Measurements from ENCODE around the gene KRT26. TPM values are rescaled to one million over a fixed set of nuclear protein-coding genes. Genes with fewer than 3 reads are reported as not detected.
"Not testable (repeated sequence)": the region's sequence is repeated elsewhere in the genome, so short reads cannot be mapped to it uniquely, and the experiment has no call there.

Gene KRT26, protein sequence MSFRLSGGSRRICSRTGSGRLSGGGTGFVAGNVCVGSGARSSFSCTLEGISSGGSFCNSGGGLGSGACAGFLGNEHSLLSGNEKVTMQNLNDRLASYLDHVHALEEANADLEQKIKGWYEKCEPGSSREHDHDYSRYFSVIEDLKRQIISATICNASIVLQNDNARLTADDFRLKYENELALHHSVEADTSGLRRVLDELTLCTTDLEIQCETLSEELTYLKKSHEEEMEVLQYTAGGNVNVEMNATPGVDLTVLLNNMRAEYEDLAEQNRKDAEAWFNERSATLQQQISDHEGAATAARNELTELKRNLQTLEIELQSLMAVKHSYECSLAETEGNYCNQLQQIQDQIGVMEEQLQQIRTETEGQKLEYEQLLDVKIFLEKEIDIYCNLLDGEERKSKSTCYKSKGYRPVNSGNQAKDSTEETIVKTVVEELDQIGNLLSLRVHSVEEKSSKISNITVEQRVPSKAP
- polyA plus RNA-seq = not detected

- H3K9me3 Mint-ChIP-seq = no peaks in the 10 kb centered on the region
- H3K27me3 Mint-ChIP-seq = peaks cover 25% of the 10 kb centered on the region
- H3K27ac Mint-ChIP-seq = no peak within 1 kb of the TSS
- H3K36me3 Mint-ChIP-seq = no peaks in the 10 kb centered on the region
- peak within 1 kb of the TSS in 1 of 4 donors; percentile 2 for H3K4me3 Mint-ChIP-seq
- H3K4me1 Mint-ChIP-seq = no peaks in the 10 kb centered on the region
Measured at GRCh38 chr17:40772101-40772500, at the start of gene KRT26. KRT26 (minus strand) TSS chr17:40772201; CDS start chr17:40772113, 88 bp downstream.

- Mint-ChIP-seq H3K4me1 (peaks cover 0 to 22% (median 14%) of the 10 kb centered on the region in 3 donors), H3K27ac (no peak overlapping the region), H3K36me3 (peaks cover 10% of the 10 kb centered on the region), H3K4me3 (no peak overlapping the region), H3K27me3 (no peaks in the 10 kb centered on the region), H3K9me3 (peaks cover 2 to 4% (median 2%) of the 10 kb centered on the region in 3 donors)
Measured at GRCh38 chr17:40821536-40821935, 49.5 kb upstream of the KRT26 start.

DNA sequence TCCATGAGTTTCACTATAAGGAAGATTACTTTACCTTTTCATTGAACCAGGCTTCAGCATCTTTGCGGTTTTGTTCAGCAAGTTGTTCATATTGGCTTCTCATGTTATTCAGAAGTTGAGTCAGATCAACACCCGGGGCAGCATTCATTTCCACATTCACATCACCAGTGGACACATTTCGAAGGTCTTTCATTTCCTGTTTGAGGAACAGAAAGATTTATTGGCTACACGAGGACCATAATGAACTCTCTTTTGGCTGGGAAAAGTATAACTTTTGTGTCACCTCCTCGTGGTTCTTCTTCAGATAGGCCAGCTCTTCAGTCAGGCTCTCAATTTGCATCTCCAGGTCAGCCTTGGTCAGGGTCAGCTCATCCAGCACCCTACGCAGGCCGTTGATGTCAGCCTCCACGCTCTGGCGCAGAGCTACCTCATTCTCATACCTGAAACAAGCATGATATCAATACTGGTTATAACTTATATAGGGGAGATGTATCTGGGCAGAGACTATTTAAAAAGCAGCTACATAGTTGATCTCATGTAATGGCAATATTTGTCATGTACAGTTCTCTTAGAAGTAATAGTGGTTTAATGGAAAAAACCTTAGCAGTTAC is 48.3 kb upstream of the KRT26 start:
- Mint-ChIP-seq H3K27ac (peak overlapping the region in 1 of 3 donors; percentile 84), H3K27me3 (no peaks in the 10 kb centered on the region), H3K4me1 (peaks cover 0 to 22% (median 14%) of the 10 kb centered on the region in 3 donors), H3K9me3 (peaks cover 2 to 4% (median 2%) of the 10 kb centered on the region in 3 donors), H3K36me3 (peaks cover 9% of the 10 kb centered on the region), H3K4me3 (peak overlapping the region in 3 of 4 donors; percentile 49 to 97 (median 51))

DNA sequence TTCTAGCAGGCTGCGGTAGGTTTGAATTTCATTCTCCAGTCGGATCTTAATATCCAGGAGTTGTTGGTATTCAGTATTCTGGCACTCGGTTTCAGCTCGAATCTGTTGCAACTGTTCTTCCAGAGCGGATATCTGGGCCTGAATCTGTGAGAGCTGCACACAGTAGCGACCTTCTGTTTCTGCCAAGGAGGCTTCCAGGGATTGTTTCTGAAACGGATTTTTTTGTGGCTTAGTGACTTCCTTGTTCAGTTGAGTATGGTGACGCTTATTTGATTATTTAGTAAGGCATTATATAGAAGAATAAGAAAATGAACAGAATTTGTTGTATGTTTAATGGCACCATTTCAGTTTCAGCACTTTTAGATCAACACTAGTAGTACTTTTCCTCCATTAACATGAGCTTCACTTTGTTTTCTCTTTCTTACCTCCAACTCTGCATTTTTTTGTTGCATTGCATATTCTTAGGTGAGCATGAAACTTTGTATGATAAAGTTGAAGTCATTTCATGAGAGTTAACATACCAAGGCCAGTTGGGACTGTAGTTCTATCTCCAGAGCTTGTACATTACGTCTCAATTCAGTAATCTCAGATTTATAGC is 47.6 kb upstream of the KRT26 start:
- H3K27me3 Mint-ChIP-seq = peaks cover 3% of the 10 kb centered on the region

DNA sequence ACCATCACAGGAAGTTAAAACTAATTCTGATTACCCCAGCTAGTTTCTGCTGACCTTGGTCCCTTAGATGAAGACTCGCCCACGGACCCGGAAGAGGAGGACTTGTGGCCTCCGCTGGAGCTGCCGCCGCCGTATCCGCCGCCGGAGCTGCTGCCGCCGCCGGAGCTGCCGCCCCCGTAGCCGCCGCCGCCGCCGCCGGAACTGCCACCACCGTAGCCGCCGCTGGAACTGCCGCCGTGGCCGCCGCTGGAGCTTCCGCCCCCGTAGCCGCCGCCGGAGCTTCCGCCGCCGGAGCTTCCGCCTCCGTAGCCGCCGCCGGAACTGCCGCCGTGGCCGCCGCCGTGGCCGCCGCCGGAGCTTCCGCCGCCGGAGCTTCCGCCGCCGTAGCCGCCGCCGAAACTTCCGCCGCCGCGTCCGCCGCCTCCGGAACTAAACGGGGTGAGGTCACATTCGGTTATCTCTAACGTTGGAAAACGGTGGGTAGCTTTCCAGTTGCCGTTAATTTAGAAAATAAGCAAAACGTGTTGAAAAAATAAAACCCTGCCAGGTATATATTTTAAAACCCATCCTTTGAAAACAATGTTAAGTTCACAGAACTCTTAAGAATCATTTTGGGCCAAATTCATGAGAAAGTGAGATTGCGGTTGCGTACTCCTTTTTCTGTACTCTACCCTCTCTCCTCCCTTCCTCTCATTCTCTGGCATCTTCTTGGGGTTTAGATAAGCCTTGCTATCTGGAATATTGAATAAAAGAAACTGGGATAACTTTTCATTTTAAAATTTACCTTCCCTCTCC is 46.9 kb upstream of the KRT26 start:
- Mint-ChIP-seq H3K9me3 (peaks cover 2 to 5% (median 4%) of the 10 kb centered on the region in 3 donors), H3K36me3 (peaks cover 9% of the 10 kb centered on the region), H3K27me3 (peaks cover 3% of the 10 kb centered on the region)

More for the DNA sequence above, 47.6 kb upstream of the KRT26 start:
- peaks cover 0 to 22% (median 14%) of the 10 kb centered on the region in 3 donors for H3K4me1 Mint-ChIP-seq
- peaks cover 9% of the 10 kb centered on the region for H3K36me3 Mint-ChIP-seq
- peak overlapping the region in 1 of 3 donors; percentile 84 for H3K27ac Mint-ChIP-seq
- peaks cover 2 to 5% (median 4%) of the 10 kb centered on the region in 3 donors for H3K9me3 Mint-ChIP-seq
- H3K4me3 Mint-ChIP-seq = peak overlapping the region; percentile 78 to 97 (median 90)

GRCh38 chr17:40818343-40818732 is 46.3 kb upstream of the KRT26 start:
- Mint-ChIP-seq H3K36me3 (peaks cover 9% of the 10 kb centered on the region), H3K4me3 (peak overlapping the region; percentile 92 to 97 (median 95)), H3K27me3 (peaks cover 6% of the 10 kb centered on the region), H3K27ac (peak overlapping the region; percentile 80 to 97 (median 97)), H3K4me1 (peaks cover 0 to 17% (median 12%) of the 10 kb centered on the region in 3 donors), H3K9me3 (peaks cover 2 to 5% (median 4%) of the 10 kb centered on the region in 3 donors)

More for the DNA sequence above, 46.9 kb upstream of the KRT26 start:
- Mint-ChIP-seq H3K4me3 (peak overlapping the region; percentile 92 to 97 (median 95)), H3K27ac (peak overlapping the region; percentile 84 to 97 (median 97)), H3K4me1 (peaks cover 0 to 17% (median 12%) of the 10 kb centered on the region in 3 donors)

DNA sequence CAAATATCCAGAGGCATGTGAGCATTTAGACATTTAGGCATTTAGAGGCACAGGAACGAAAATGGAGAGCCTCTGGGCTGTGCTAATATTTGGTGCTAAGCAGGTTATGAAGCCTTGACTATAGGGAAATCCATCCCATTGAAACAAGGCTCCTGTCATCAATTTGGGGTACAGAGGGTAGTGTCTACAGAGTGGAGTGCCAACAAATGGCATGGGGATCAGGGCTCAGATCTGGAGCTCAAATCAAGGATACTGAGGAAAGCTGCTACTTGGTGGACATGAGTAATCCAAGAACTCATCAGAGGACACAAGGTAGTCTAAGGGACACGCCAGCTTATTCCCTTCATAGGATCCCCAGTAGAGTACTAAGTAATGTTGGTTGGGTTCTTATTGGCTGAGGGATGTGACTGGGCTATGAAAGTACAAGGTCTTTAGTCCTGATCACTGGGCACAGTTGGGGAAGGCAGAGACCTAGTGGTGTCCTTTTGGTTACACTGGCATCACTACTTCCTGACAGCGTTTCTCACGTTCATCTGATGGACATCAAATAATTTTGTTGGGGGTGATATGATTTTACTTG is 45.2 kb upstream of the KRT26 start:
- peak overlapping the region in 1 of 3 donors; percentile 19 for H3K27ac Mint-ChIP-seq
- peak overlapping the region; percentile 34 to 96 (median 72) for H3K4me3 Mint-ChIP-seq
- H3K4me1 Mint-ChIP-seq = peaks cover 0 to 15% (median 12%) of the 10 kb centered on the region in 3 donors
- H3K36me3 Mint-ChIP-seq = peaks cover 9% of the 10 kb centered on the region
- H3K9me3 Mint-ChIP-seq = peaks cover 2 to 7% (median 4%) of the 10 kb centered on the region in 3 donors
- peaks cover 14% of the 10 kb centered on the region for H3K27me3 Mint-ChIP-seq

- peaks cover 2 to 7% (median 4%) of the 10 kb centered on the region in 3 donors for H3K9me3 Mint-ChIP-seq
- peak overlapping the region in 2 of 3 donors; percentile 19 to 46 for H3K27ac Mint-ChIP-seq
- peaks cover 0 to 15% (median 12%) of the 10 kb centered on the region in 3 donors for H3K4me1 Mint-ChIP-seq
- H3K36me3 Mint-ChIP-seq = peaks cover 9% of the 10 kb centered on the region
- peaks cover 18% of the 10 kb centered on the region for H3K27me3 Mint-ChIP-seq
- H3K4me3 Mint-ChIP-seq = peak overlapping the region in 1 of 4 donors; percentile 67
Measured at GRCh38 chr17:40816569-40816968, 44.6 kb upstream of the KRT26 start.

DNA sequence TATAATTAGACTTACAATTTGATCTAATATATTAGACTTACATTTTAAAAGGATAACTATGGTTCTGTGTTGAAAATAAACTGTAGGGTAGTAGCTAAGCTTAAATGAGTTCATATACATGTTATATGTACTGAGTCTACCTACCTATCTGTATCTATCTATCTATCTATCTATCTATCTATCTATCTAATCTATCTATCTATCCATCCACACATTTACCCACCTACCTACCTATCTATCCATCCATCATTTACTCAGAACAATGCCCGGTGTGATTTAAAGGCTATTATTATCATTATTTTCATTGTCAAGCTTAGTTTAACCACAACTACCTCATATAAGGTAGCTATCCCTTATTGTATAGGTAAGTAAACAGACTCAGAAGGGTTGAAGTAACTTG is 43.4 kb upstream of the KRT26 start:
- Mint-ChIP-seq H3K36me3 (peaks cover 9% of the 10 kb centered on the region), H3K27me3 (peaks cover 23% of the 10 kb centered on the region), H3K9me3 (peaks cover 2 to 6% (median 4%) of the 10 kb centered on the region in 3 donors), H3K4me1 (peaks cover 0 to 15% (median 10%) of the 10 kb centered on the region in 3 donors), H3K27ac (no peak overlapping the region), H3K4me3 (peak overlapping the region in 1 of 4 donors; percentile 13)

DNA sequence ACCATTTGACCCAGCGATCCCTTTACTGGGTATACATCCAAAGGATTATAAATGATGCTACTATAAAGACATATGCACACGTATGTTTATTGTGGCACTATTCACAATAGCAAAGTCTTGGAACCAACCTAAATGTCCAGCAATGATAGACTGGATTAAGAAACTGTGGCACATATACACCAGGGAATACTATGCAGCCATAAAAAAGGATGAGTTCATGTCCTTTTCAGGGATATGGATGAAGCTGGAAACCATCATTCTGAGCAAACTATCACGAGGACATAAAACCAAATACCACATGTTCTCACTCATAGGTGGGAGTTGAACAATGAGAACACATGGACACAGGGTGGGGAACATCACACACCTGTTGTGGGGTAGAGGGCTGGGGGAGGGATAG is 42.7 kb upstream of the KRT26 start:
- not testable (repeated sequence) for H3K27ac Mint-ChIP-seq, H3K9me3 Mint-ChIP-seq, H3K36me3 Mint-ChIP-seq
- Mint-ChIP-seq H3K4me3 (peak overlapping the region in 1 of 4 donors; percentile 43), H3K27me3 (peaks cover 29% of the 10 kb centered on the region), H3K4me1 (peaks cover 0 to 13% (median 7%) of the 10 kb centered on the region in 3 donors)

- H3K36me3 Mint-ChIP-seq = peaks cover 9% of the 10 kb centered on the region
- H3K9me3 Mint-ChIP-seq = peaks cover 0 to 8% (median 0%) of the 10 kb centered on the region in 3 donors
- peaks cover 35% of the 10 kb centered on the region for H3K27me3 Mint-ChIP-seq
- no peak overlapping the region for H3K27ac Mint-ChIP-seq
- H3K4me3 Mint-ChIP-seq = peak overlapping the region in 1 of 4 donors; percentile 3
- peaks cover 0 to 8% (median 7%) of the 10 kb centered on the region in 3 donors for H3K4me1 Mint-ChIP-seq
Measured at GRCh38 chr17:40813804-40814203, 41.8 kb upstream of the KRT26 start.

- peaks cover 0 to 8% (median 0%) of the 10 kb centered on the region in 3 donors for H3K9me3 Mint-ChIP-seq
- no peak overlapping the region for H3K27ac Mint-ChIP-seq
- no peak overlapping the region for H3K4me3 Mint-ChIP-seq
- H3K27me3 Mint-ChIP-seq = peaks cover 41% of the 10 kb centered on the region
- peaks cover 0 to 3% (median 2%) of the 10 kb centered on the region in 3 donors for H3K4me1 Mint-ChIP-seq
- H3K36me3 Mint-ChIP-seq = peaks cover 9% of the 10 kb centered on the region
Measured at GRCh38 chr17:40812639-40813038, 40.6 kb upstream of the KRT26 start.

GRCh38 chr17:40810494-40810893 is 38.5 kb upstream of the KRT26 start:
- no peak overlapping the region for H3K27ac Mint-ChIP-seq
- H3K27me3 Mint-ChIP-seq = peaks cover 48% of the 10 kb centered on the region
- no peak overlapping the region for H3K4me3 Mint-ChIP-seq
- no peaks in the 10 kb centered on the region for H3K4me1 Mint-ChIP-seq
- peaks cover 0 to 8% (median 0%) of the 10 kb centered on the region in 3 donors for H3K9me3 Mint-ChIP-seq
- no peaks in the 10 kb centered on the region for H3K36me3 Mint-ChIP-seq
